HG03175 (cell line): Measurements from ENCODE around the gene CHMP1B.
"Not testable (repeated sequence)": the region's sequence is repeated elsewhere in the genome, so short reads cannot be mapped to it uniquely, and the experiment has no call there.

Experiments
- ATAC-seq: cut with Tn5 transposase; IDR thresholded peaks from one replicate; pipeline ENCODE4 v1.9.1; 2021; ENCODE audit warnings: mild to moderate bottlenecking, moderate library complexity; ENCODE audit not compliant: unreplicated experiment

Gene CHMP1B

DNA sequence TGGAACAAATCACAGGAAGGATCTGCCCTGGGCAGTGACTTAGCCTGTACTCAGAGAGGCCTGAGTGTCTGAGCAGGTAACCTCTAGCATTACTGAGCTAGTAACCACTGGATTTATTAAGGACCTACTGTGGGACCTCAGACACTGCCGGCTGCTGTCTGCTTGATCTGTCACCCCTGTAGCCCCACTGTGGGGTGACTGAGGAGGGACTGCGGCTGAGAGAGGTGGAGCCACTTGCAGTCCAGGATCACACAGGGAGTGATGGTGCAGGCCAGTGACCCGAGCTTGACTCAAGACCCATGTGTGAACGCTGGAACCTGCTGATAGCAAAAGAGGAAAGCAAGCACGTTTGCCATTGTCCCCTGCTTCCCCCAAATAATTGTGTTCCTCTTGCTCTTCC is 15.6 kb downstream of the CHMP1B start:
- ATAC-seq = no peak

GRCh38 chr18:11868230-11868629 is 17.0 kb downstream of the CHMP1B start:
- ATAC-seq = no peak

DNA sequence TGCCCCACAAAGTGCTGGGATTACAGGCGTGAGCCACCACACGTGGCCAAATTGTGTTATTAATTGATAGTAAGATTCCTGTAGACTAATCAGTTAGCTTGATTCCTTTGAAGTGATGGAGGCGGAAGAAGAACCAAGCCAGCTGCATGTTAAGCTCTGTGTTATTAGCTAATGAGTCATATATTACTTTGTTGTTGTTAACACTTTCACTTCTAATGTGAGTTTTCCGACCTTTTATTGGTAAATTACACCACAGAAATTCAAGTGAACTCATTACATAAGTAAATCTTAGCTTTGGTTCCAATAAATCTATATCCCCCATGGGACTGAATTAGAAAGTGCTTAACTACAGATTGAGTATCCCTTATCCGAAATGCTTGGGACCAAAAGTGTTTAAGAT is 20.3 kb downstream of the CHMP1B start:
- ATAC-seq = peak; percentile 74

- ATAC-seq = no peak
Observed at GRCh38 chr18:11872479-11873136, 21.4 kb downstream of the CHMP1B start.

DNA sequence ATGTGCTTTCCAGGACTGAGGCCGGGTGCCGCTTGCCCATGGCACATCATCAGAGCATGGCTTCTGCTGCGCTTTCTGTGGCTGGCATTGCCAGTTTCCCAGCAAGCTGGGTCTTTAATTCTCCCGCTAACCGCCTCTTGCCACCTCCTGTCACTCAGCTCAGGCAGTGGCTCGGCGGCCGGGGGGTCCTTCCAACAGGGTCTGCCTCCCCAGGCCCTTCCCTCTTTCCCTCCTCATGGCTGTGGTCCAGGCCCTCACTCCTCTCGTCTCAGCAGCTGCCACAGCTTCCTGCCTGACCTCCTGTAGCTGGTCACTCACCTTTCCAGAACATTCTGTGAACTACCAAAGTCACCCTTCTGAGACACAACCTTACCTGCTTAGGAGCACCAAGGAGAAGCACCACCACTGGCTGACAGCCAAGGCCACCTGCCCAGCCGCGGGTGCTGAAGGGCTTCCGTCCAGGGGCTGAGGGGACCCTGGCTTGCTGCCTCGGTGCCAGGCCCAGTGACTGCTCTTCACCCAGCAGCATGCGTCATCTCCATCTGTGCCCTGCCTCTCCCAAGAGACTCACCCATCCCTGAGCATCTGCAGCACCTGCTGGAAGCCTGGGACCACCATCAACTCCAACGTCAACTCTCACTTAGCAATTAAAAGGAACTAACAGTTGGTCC is 22.6 kb downstream of the CHMP1B start:
- ATAC-seq = no peak

- ATAC-seq = no peak
Observed at GRCh38 chr18:11874676-11875075, 23.5 kb downstream of the CHMP1B start.

DNA sequence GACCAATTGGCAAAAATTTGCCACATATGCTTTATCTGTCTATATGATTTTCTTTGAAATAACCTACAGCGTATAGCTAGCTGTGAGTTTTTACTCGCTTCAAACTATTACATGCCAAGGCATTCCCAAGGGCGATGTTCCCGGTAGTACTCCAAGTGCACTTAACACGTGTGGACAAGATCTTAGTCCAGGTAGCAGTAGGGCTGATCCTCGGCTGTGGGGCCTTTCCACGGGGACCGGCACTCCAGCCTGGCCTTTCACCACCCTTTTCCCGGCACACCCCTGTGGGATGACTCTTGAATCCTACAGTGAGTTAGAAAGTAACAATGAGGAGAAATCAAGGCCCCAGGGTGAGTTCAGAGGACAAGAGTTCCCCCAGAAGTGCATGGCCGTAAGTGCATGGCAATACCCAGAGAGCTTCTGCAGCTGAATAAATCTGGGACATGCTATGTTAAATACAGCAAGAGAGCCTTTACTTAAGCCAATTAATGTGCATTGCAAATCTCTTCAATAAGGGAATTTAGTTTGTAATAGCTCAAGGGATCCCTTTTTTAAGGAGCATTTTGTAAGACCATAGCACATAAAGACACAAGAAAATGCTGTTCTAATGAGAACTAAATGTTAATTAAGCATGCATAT is 26.4 kb downstream of the CHMP1B start:
- ATAC-seq = no peak

- no peak for ATAC-seq
Observed at GRCh38 chr18:11880586-11881304, 29.5 kb downstream of the CHMP1B start.

GRCh38 chr18:11882636-11883035 is 31.4 kb downstream of the CHMP1B start:
- ATAC-seq = no peak

DNA sequence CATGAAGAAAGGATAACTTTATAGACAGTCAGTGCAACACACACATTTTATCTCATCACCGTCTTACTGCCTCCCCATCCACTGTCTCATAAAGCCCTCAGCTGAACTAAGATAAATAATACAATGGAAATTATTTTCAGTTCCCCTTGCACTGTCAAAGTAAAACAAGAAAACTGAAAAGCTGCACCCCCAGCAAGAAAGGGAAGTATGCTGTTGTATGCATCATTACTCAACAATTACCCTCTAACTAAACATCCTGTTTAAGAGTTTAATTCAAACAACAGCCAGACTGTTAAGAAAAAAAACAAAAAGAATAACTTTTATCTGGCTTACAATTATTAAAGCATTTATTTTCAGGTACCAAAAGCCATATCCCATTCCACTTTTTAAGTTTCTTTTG is 31.9 kb downstream of the CHMP1B start:
- peak; percentile 90 for ATAC-seq

- no peak for ATAC-seq
Observed at GRCh38 chr18:11884396-11885030, 33.3 kb downstream of the CHMP1B start.

DNA sequence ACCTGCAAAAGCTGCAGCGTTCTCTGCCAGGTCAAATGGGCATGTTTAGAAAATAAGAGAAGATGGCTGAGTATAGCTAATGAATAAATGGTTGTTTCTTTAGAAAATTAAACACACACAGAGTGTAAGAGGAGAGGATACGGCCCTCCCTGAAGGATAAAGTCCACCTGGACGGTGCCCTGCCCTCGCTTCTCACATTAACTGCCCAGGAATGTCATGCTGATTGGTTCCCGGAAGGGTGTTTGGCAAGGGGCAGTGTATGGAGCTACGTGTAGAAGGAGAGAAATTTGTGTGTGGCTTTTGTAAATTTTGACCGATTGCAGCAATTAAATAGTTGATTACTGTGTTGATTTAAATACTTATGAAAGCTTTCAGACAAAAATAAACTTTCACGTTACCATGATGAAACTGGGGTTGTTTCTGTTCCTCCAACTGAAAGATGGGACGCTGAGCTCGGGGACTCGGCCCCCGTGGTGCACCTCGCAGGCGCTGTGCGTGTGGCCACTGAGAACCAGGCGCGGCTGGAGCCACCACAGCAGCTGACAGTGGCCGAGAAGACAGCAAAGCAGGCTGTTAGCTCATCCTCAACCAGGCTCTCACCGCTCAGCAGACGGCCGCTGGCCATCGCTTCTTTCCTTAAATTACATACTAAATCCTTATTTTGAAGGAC is 34.2 kb downstream of the CHMP1B start:
- no peak for ATAC-seq

- ATAC-seq = no peak
Observed at GRCh38 chr18:11886577-11887110, 35.4 kb downstream of the CHMP1B start.

GRCh38 chr18:11887328-11888128 is 36.3 kb downstream of the CHMP1B start:
- ATAC-seq = no peak

DNA sequence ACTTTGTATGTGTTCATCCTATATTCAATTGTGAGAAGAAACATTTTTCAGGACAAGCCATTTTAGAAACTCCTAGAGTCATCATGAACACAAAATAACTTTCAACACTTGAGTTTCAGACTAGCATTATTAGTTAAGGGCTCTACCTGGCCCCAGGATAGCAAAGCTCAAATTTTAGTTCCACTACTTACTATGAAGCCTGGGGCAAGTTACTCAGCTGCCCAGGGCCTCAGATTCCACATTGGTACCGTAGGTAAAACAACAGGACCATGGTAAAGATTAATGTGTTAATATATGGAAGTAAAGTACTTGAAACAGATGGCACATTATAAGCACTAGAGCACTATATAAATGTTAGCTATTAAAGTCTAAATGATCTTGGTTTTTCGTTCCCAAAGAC is 37.5 kb downstream of the CHMP1B start:
- no peak for ATAC-seq

GRCh38 chr18:11889284-11889683 is 38.1 kb downstream of the CHMP1B start:
- no peak for ATAC-seq

- no peak for ATAC-seq
Observed at GRCh38 chr18:11891737-11892136, 40.5 kb downstream of the CHMP1B start.

DNA sequence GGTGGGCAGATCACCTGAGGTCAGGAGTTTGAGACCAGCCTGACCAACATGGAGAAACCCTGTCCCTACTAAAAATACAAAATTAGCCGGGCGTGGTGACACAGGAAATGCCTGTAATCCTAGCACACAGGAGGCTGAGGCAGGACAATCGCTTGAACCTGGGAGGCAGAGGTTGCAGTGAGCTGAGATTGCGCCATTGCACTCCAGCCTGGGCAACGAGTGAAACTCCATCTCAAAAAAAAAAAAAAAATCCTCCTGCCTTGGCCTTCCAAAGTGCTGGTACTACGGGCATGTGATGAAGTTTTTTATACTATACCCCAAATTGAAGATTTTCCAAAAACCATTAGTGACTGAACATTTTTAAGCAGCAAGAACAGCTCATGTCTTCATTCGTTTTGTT is 41.2 kb downstream of the CHMP1B start:
- not testable (repeated sequence) for ATAC-seq

DNA sequence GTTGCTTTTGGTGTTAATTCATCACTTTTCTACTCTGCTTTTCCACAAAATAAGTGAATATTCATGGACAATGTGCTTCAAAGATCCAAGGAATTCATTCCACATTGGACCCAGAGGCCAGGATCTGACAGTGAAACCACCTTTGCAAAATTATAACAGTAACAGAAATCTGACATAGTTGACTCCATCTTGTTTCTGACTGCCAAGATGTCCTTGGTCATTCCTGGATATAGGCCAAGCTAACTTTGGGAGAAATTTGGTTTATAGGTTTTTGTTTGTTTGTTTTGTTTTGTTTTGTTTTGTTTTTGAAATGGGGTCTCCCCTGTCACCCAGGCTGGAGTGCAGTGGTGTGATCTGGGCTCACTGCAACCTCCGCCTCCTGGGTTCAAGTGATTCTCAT is 46.6 kb downstream of the CHMP1B start:
- no peak for ATAC-seq

GRCh38 chr18:11899063-11899462 is 47.9 kb downstream of the CHMP1B start:
- no peak for ATAC-seq
